IPS-18a (cell line): ENCODE data around the gene PDCD1.

Experiments used
- H3K27ac ChIP-seq: one replicate; pipeline ENCODE4 v1.5.1; 2013; ENCODE audit warnings: low read length
- H3K27me3 ChIP-seq: one replicate; pipeline ENCODE4 v1.6.1; 2013; ENCODE audit warnings: mild to moderate bottlenecking, low read length; ENCODE audit not compliant: control insufficient read depth, insufficient read depth
- H3K36me3 ChIP-seq: one replicate; pipeline ENCODE4 v1.6.1; 2013; ENCODE audit warnings: low read depth, low read length; ENCODE audit not compliant: control insufficient read depth
- H3K4me1 ChIP-seq: one replicate; pipeline ENCODE4 v1.6.1; 2013; ENCODE audit warnings: low read depth, low read length; ENCODE audit not compliant: control insufficient read depth
- H3K4me3 ChIP-seq: one replicate; pipeline ENCODE4 v1.5.1; 2013; ENCODE audit warnings: low read length
- H3K9ac ChIP-seq: one replicate; pipeline ENCODE4 v1.6.1; 2013; ENCODE audit warnings: mild to moderate bottlenecking, low read length, moderate library complexity
- H3K9me3 ChIP-seq: one replicate; pipeline ENCODE4 v1.6.1; 2013; ENCODE audit warnings: low read depth, low read length; ENCODE audit not compliant: control insufficient read depth

The PDCD1 gene

DNA sequence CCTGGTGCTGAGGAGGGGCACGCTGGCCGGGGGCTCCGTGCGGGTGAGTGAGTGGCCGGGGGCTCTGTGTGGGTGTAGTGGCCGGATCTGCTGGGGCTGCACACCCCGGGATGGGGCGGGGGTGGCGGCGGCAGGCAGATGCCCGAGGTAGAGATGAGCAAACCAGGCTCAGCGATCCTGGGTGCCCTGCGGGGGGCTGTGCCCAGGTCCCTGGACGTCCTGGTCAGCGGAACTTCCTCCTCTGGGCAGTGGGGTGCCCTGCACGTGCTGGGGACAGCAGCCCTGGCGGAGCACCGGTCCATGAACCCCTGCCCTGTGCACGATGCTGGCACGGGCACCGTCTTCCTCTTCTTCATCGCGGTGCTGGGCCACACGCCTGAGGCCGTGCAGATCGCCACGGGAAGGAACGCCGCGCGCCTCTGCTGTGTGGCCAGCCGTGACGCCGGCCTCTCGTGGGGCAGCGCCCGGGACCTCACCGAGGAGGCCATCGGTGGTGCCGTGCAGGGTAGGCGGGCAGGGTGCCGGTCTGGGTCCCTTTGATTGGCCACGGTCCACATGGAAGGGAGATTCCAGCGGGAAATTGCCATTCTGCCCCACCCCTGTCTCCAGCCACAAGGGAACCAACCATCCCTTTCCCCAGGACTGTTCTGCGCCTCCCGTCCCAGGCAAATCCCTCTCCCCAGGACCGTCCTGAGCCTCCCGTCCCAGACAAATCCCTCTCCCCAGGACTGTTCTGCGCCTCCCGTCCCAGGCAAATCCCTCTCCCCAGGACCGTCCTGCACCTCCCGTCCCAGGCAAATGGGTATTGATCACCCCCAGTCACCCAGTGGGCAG lies 43.8 kb downstream of the PDCD1 start:
- no peak overlapping the region for H3K9ac ChIP-seq
- H3K4me1 ChIP-seq, result no peaks in the 10 kb centered on the region
- no peak overlapping the region for H3K4me3 ChIP-seq
- H3K36me3 ChIP-seq, result no peaks in the 10 kb centered on the region
- H3K27ac ChIP-seq, result no peak overlapping the region
- H3K27me3 ChIP-seq, result peaks cover 6% of the 10 kb centered on the region
- H3K9me3 ChIP-seq, result no peaks in the 10 kb centered on the region

DNA sequence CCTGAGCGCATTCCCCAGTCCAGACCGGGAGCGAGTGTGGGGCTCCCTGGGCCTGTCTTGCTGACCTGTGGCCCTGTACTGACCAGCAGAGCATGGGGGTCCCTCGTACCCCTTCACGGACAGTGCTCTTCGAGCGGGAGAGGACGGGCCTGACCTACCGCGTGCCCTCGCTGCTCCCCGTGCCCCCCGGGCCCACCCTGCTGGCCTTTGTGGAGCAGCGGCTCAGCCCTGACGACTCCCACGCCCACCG lies 44.4 kb downstream of the PDCD1 start:
- no peak overlapping the region for H3K9ac ChIP-seq
- no peaks in the 10 kb centered on the region for H3K4me1 ChIP-seq
- H3K36me3 ChIP-seq, result no peaks in the 10 kb centered on the region
- no peak overlapping the region for H3K4me3 ChIP-seq
- H3K27me3 ChIP-seq, result peaks cover 12% of the 10 kb centered on the region
- H3K27ac ChIP-seq, result no peak overlapping the region
- H3K9me3 ChIP-seq, result no peaks in the 10 kb centered on the region

DNA sequence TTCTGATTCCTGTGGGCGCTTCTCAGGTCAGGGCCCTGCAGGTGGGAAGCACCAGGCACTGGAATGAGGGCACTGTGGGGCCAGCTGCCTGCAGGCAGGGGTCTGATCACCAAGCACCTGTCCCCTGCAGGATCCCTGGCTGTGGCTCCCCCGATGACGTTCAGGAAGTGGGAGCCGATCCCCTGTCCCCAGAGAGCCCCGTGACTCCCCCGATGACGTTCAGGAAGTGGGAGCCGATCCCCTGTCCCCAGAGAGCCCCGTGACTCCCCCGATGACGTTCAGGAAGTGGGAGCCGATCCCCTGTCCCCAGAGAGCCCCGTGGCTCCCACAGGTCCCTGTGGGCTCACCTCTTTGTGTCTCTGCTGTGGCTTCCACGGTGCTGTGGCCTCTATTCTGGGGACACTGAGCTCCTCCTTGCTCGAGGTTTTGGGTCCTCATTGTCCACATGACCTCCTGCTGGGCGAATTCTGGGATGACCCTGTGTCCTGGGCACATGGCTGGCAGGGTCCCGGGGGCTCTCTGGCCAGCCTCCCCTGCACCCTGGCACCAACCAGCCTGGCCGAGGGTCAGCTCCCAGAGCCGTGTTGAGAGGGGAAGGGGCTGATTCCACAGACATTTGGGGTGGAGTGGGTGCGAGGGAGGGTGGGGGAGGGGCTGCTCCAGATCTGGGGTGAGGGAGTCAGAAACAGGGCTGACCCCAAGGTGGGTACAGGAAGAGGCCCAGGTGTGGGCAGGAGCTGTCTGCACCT lies 44.9 kb downstream of the PDCD1 start:
- H3K4me1 ChIP-seq, result no peaks in the 10 kb centered on the region
- no peak overlapping the region for H3K9ac ChIP-seq
- no peak overlapping the region for H3K27ac ChIP-seq
- H3K27me3 ChIP-seq, result peaks cover 17% of the 10 kb centered on the region
- no peak overlapping the region for H3K4me3 ChIP-seq
- no peaks in the 10 kb centered on the region for H3K36me3 ChIP-seq
- no peaks in the 10 kb centered on the region for H3K9me3 ChIP-seq

DNA sequence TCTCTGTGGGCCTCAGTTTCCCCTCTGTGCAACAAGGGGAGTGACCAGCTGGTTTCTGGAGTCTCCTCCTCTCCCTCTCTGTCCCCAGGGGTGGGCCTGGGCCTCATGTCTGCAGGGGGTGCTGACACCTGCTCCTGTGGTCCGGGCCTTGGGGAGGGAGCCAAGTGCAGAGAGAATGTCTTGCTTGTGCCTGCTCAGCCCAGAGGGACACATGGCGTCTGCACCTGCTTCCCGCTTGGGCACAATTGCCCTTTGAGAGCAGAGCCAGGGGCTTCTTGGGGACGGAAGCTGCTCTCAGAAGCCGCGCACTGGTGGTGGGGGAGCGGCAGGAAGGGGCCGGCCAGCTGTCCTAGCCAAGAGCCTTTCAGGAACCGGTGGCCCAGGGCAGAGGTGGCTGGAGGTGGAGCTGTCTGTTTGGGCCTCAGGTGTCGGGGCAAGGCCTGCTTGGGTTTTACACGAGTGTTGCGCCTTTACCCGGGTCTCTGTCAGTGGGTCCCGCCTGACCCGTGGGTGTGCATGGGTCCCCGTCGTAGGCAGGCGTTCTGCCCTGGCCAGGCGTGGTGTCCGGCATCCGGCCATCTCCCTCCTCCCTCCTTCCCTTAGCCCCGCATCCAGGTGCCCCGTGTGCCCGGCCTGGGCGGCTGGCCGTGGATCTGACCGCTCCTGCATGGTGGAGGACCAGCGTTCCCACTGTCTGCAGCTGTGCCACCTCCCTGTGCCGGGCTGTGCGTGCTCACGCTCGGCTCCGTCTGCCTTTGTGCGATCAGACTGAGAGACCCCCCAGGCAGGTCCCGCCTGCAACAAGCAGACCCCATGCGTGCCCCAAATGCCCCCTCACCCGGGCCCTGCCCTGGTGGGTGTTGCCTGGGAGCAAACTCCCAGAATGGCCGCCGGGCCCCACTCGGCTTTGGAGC lies 45.7 kb downstream of the PDCD1 start:
- Histone ChIP-seq H3K36me3 (no peaks in the 10 kb centered on the region), H3K9me3 (no peaks in the 10 kb centered on the region), H3K4me1 (peaks cover 6% of the 10 kb centered on the region), H3K9ac (no peak overlapping the region), H3K27ac (no peak overlapping the region), H3K4me3 (no peak overlapping the region), H3K27me3 (peaks cover 25% of the 10 kb centered on the region)

DNA sequence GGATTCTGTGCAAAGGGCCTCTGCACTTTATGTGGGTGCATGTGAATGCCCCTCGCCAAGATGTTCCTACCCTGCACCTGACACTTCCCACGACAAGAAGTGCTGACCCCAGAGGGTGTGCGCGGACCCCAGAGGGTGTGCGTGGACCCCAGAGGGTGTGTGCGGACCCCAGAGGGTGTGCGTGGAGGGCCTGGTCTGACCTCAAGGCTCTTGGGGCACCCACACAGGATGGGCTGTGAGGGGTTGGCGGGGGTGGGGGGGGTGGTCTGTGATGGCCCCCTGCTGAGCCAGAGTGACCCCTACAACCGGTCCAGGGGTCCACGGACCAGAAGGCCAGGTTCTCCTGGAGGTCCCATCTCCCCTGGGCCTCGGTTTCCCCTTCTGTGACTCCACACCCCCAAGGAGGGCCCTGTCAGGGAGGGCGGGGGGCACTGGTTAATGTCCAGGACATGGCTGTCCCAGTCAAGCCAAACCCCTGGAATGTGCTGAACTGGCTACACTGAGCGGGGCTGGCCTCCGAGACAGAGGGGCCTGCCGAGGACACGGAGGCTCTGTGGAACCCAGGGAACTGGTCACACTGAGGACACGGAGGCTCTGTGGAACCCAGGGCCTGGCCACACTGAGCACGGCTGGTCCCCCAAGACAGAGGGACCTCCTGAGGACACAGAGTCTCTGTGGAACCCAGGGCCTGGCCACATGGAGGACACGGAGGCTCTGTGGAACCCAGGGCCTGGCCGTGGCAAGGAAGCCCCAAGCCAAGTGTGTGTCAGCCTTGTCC lies 46.6 kb downstream of the PDCD1 start:
- H3K9ac ChIP-seq, result no peak overlapping the region
- peaks cover 25% of the 10 kb centered on the region for H3K27me3 ChIP-seq
- no peaks in the 10 kb centered on the region for H3K36me3 ChIP-seq
- peaks cover 6% of the 10 kb centered on the region for H3K4me1 ChIP-seq
- no peak overlapping the region for H3K4me3 ChIP-seq
- H3K9me3 ChIP-seq, result no peaks in the 10 kb centered on the region
- H3K27ac ChIP-seq, result no peak overlapping the region

DNA sequence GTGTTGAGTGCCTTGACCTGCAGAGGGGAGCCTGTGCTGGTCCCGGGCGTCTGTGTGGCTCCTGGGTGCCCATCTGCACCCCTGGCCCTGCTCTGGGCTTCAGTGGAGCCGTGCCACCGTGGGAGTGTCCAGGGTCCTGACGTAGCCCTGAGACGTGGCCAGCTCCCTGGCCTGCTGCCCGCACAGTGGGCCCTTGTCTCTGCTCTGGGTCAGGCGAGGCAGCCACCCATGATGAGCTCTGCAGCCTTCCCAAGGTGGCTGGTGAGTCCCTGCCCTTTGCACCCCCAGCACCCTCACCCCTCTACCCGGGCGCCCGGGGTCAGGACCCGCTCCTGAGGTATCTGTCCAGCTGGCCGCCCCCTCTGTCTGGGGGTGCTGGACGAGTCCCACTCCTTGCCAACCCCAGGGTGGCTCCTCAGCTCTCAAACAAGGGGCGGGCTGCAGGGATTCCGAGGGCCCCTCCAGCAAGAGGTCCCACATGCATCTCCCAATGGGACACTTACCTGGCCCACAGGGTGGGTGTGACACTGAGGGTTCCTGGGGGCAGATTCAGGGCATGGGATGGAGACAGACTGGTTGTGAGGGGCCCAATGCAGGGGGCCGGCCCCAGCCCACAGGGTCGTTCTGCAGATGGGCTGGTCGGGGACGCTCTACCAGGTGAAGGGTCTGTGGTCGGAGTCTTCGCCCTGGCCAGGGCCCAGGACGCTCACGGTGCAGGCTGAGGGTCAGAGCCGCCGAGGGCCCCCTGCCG lies 47.3 kb downstream of the PDCD1 start:
- no peaks in the 10 kb centered on the region for H3K9me3 ChIP-seq
- peaks cover 25% of the 10 kb centered on the region for H3K27me3 ChIP-seq
- H3K36me3 ChIP-seq, result no peaks in the 10 kb centered on the region
- H3K9ac ChIP-seq, result no peak overlapping the region
- H3K27ac ChIP-seq, result no peak overlapping the region
- H3K4me1 ChIP-seq, result peaks cover 6% of the 10 kb centered on the region
- no peak overlapping the region for H3K4me3 ChIP-seq

DNA sequence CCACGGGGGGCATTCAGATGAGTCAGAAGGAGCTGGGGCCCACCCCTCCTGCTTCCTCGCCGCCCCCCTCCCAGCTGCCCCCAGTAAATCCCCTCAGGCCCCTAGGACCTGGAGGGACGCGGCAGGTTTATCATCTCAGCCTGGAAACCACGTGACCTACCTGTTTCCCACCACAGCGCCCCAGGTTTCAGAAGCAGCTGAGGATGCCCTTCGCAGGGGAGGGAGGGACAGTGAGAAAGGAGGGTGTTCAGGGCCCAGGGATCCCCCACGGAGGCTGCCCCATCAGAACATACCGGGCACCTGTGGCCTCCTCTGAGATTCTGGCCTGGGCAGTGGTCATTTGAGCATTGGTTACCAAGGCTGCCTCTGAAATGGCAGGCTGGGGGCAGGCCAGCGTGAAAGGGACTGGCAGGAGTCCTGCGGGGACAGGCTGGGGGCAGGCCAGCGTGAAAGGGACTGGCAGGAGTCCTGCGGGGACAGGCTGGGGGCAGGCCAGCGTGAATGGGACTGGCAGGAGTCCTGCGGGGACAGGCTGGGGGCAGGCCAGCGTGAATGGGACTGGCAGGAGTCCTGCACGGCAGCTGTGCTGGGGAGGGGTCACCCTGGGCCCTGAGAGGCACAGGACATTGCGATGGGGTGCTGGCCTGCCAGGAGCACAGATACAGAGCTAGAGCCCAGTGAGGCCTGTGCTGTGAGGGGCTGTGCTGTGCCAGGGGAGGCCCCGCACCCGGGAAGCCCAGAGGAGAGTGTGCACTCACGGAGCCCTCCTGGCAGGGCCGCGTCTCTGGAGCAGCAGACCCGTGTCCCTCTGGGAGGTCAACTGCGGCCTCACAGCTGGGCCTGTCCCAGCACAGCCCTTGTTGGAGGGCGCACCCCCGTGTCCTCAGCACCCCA lies 48.1 kb downstream of the PDCD1 start:
- Histone ChIP-seq H3K36me3 (no peaks in the 10 kb centered on the region), H3K27me3 (peaks cover 25% of the 10 kb centered on the region), H3K9me3 (no peaks in the 10 kb centered on the region), H3K27ac (no peak overlapping the region), H3K9ac (no peak overlapping the region), H3K4me1 (peaks cover 6% of the 10 kb centered on the region), H3K4me3 (no peak overlapping the region)

DNA sequence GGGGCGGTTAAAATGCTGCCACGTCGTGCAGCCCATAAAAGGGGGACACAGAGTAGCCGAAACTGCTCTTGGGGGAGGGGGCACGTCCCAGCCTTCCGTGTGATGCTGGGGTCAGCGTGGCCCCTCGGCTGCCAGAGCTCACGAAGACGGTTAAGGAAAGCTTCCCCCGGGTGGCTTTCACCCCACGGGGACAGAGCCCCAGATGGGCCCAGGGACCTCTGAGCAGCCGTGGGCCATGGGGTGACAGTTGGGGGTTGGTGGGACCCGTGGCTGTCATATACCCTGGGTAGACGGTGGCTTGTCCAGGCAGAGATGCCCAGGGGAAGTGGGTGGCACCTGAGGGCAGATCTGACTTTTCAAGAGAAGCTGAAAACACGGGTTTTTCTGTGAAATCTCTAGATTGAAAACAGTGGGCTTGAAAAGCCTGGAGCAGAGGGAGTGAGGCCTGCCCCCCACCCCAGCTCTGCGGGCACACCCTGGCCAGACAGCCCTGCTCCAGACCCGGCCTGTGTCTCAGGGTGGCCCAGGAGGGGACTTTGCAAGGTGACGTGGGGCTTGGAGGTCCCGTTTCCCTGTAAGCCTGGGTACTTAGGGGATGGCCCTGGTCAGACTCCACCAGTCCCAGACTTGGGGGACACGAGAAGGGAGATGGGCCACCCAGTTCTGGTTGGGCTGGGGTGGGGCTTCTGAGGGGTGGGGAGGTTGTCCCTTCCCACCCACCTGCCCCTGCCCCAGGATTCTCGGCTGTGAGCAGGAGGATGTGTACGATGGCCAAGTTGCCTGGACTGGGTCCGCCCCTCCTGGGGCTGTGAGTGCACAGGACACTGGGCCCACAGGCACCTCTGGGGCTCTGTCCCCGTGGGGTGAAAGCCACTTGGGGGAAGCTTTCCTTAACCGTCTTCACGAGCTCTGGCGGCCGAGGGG lies 49.0 kb downstream of the PDCD1 start:
- no peaks in the 10 kb centered on the region for H3K9me3 ChIP-seq
- no peak overlapping the region for H3K27ac ChIP-seq
- H3K9ac ChIP-seq, result no peak overlapping the region
- no peak overlapping the region for H3K4me3 ChIP-seq
- no peaks in the 10 kb centered on the region for H3K36me3 ChIP-seq
- H3K4me1 ChIP-seq, result peaks cover 9% of the 10 kb centered on the region
- H3K27me3 ChIP-seq, result peaks cover 29% of the 10 kb centered on the region

DNA sequence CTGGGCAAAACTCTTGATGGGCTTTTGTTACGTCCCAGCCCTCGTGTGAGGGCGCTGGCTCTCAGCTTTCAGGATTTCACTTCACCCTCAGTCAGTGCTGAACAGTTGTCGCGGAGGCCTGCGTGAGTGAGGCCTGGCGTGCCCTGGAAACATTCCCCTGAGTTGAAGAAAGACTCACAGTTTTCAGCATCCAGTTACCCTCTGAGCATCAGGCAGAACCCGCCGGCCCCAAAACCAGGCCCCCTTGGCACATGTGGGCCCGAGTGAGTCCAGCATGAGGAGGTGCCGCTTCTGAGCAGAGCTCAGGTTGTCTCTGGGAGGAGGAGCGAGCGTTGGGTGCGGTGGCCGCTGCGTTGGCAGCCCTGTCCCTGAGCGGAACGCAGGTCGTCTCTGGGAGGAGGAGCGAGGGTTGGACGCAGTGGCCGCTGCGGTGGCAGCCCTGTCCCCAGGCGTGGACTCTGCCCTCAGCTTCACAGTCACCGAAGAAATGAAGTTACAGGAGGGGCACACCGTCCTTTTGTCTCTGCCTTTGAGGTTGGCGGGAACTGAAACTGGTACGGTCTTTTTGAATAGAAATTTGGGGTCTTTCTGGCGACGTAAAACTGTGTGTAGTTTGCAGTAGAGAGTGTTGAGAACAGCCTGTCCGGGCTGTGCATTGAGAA lies 49.8 kb downstream of the PDCD1 start, which contains the start of gene NEU4:
Gene NEU4 (plus strand): TSS at position 473 of the 662 bp plus-strand sequence. CDS start 5,292 bp downstream, outside the sequence.
- H3K27ac ChIP-seq, result no peak within 1 kb of the TSS
- H3K27me3 ChIP-seq, result peaks cover 37% of the 10 kb centered on the region
- H3K9me3 ChIP-seq, result no peaks in the 10 kb centered on the region
- H3K36me3 ChIP-seq, result no peaks in the 10 kb centered on the region
- H3K4me3 ChIP-seq, result no peak within 1 kb of the TSS
- H3K4me1 ChIP-seq, result peaks cover 14% of the 10 kb centered on the region
- no peak within 1 kb of the TSS for H3K9ac ChIP-seq
